ENCODE data around the gene SSNA1.

SSNA1 gene

GRCh38 chr9:137156567-137157375 is 31.7 kb upstream of the SSNA1 start:
- DNase-seq: no peak

DNA sequence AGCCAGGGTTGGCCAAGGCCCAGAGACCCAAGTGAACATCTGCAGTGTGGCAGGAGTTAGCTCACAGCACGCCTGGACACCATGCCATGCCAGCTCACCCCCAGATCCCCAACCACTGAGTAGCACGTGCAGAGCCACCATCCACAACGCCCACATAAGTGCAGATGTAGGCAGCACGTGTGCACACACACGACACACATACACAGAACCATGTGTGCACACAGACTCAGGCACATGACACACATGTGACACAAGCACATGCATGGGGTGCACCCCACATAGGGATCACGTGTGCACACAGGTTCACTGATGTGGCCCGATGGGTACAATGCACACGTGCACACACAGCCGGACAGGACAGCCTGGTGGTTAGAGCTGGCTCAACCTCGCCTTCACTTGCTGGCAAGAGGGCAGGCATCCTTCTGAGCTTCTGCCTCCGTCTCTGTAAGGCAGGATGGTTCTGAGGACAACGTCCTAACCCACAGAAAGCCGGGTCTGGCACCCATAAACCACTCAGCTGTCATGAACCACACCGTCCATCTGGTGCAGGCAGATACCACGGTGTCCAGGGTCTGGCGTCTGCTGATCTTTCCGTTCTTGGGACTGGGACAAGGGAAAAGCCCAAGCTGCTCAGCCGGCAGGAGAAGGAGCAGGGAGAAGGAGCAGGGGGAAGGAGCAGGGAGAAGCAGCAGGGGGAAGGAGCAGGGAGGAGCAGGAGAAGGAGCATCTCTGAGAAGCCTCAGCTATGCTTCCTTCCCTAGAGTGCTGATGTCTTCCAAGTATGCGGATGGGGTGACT is 30.7 kb upstream of the SSNA1 start:
- no peak for DNase-seq

GRCh38 chr9:137158625-137159024 is 29.9 kb upstream of the SSNA1 start:
- DNase-seq: peak; percentile 11

GRCh38 chr9:137159105-137160053 is 29.1 kb upstream of the SSNA1 start:
- DNase-seq: no peak

- no peak for DNase-seq
Observed at GRCh38 chr9:137160054-137160425, 28.4 kb upstream of the SSNA1 start.

- peak; percentile 32 for DNase-seq
Observed at GRCh38 chr9:137160716-137161557, 27.5 kb upstream of the SSNA1 start.

DNA sequence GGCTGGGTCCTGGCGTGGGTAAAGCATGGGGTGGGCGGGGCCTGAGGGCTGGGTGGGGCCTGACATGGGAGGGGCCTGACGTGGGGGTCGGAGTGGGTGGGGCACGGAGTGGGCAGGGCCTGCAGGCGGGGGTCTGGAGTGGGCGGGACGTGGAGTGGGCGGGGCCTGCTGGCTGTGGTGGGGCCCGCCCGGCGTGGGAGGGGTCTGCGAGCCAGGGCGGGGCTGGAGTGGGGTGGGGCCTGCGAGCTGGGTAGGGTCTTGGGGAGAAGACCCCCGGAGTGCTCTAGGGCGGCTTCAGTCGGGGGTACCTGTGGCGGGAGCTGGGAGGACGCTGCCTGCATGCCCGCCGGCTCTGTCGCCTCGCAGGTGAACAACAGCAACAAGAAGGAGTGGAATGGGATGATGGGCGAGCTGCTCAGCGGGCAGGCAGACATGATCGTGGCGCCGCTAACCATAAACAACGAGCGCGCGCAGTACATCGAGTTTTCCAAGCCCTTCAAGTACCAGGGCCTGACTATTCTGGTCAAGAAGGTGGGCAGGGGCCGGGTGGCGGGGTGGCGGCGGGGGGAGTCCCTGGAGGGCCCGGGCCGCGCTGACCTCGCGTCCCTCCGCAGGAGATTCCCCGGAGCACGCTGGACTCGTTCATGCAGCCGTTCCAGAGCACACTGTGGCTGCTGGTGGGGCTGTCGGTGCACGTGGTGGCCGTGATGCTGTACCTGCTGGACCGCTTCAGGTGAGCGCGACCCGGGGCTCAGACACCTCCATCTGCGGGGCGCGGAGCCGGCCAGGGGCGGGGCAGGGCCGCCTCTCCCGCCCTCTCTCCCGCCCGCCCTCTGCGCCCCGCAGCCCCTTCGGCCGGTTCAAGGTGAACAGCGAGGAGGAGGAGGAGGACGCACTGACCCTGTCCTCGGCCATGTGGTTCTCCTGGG is 26.7 kb upstream of the SSNA1 start:
- DNase-seq: no peak

GRCh38 chr9:137162505-137163364 is 25.7 kb upstream of the SSNA1 start:
- no peak for DNase-seq

DNA sequence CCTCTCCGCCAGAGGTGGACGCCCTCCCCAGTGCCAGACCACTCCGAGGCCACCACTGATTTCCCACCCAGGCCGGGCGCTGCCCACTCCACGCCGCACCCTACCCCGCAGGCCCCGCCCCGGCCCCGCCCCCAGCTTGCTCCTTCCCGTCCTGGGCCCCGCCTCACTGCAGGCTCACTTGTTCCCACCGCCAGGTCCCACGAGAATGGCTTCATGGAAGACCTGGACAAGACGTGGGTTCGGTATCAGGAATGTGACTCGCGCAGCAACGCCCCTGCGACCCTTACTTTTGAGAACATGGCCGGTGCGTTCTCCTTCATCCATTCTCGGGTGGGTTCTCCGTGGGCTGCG is 25.1 kb upstream of the SSNA1 start:
- no peak for DNase-seq

- no peak for DNase-seq
Observed at GRCh38 chr9:137163805-137164204, 24.7 kb upstream of the SSNA1 start.

DNA sequence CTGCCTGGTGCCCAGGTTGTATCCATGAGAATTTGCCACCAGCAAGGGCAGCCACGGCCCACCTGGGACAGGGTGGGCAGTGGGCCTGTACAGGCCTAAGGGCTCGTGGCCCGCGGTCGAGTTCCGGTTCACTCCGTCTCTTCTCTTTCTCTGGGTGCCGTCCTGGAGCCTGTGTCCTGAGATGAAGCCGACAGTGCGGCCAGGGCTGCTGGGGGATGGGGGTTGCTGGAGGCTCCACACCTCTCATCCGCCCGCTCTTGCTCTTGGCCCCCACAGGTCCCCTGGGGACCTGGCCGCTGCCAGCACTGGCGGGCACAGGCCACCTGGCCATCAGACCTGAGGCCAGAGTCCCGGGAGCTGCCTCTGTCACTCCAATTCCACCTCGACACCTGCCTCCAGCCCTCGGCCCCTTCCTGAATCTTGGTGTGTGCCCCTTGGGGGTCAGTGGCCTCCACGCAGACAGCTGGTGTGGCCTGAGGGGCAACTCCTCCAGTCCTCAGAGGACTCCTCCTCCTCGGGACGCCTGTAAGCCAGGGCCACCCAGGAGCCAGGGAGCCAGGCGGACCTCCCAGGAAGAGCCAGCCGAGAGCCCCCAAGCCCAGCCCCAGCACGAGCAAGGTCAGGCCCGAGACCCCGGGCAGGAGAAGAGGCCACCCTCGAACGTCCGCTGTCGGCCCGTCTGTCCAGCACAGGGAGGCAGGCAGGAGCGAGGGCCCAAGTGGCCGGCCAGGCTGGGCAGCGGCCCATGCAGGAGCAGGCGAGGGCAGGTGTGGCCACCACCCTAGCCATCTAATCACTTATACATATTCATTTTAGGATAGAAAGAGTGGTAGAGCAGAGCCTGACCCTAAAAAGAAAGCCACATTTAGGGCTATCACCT is 23.9 kb upstream of the SSNA1 start:
- DNase-seq: no peak

- no peak for DNase-seq
Observed at GRCh38 chr9:137165250-137165836, 23.1 kb upstream of the SSNA1 start.

DNA sequence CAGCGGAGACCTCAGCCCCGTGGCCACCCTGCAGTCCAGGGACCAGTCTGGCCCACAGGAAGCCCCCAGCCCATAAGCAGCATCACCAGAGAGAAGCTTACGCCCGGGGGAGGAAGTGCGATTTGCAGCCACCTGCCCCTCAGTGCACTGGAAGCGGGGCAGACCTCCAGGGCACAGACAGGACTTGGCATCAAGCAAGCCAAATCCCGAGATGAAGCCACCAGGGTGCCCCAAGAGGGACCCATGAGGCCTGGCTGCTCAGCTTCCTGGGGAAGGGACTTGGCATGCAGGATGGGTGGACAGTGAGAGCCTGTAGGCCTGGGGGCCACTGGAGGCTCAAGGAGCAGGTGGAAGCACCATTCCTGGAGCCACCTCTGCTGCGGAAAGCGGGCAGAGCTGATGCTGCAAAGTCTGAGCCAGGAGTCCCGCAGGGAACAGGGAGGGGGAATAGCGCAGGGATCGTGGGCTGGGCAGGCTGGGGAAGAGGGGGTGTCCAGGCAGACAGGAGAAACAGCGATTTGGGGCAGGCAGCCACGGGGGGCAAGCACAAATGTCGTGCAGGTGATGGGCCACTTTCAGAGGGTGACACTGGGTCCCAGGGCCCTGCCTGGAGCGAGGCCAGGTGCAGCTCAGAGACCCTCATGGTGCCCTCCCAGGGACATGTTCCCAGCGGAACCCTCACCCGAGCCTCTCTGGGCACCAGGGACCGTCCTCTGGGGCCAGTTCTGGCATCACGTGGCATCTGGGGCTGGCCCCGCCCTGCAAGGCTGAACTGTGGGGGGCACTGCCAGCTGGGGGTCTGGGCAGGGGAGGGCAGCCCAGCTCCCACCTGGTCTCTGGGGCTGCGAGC is 21.9 kb upstream of the SSNA1 start:
- no peak for DNase-seq

DNA sequence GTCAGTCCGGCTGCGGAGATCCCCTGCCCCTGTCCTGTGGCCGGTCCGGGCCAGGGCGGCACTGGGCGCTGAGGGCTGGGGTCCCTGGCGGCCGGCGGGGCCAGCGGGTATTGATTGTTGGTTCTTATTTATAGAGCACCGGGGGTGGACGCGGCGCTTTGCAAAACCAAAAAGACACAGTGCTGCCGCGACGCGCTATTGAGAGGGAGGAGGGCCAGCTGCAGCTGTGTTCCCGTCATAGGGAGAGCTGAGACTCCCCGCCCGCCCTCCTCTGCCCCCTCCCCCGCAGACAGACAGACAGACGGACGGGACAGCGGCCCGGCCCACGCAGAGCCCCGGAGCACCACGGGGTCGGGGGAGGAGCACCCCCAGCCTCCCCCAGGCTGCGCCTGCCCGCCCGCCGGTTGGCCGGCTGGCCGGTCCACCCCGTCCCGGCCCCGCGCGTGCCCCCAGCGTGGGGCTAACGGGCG is 21.2 kb upstream of the SSNA1 start:
- no peak for DNase-seq

DNA sequence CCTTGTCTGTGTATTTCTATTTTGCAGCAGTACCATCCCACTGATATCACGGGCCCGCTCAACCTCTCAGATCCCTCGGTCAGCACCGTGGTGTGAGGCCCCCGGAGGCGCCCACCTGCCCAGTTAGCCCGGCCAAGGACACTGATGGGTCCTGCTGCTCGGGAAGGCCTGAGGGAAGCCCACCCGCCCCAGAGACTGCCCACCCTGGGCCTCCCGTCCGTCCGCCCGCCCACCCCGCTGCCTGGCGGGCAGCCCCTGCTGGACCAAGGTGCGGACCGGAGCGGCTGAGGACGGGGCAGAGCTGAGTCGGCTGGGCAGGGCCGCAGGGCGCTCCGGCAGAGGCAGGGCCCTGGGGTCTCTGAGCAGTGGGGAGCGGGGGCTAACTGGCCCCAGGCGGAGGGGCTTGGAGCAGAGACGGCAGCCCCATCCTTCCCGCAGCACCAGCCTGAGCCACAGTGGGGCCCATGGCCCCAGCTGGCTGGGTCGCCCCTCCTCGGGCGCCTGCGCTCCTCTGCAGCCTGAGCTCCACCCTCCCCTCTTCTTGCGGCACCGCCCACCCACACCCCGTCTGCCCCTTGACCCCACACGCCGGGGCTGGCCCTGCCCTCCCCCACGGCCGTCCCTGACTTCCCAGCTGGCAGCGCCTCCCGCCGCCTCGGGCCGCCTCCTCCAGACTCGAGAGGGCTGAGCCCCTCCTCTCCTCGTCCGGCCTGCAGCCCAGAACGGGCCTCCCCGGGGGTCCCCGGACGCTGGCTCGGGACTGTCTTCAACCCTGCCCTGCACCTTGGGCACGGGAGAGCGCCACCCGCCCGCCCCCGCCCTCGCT is 20.5 kb upstream of the SSNA1 start:
- DNase-seq: peak; percentile 9

DNA sequence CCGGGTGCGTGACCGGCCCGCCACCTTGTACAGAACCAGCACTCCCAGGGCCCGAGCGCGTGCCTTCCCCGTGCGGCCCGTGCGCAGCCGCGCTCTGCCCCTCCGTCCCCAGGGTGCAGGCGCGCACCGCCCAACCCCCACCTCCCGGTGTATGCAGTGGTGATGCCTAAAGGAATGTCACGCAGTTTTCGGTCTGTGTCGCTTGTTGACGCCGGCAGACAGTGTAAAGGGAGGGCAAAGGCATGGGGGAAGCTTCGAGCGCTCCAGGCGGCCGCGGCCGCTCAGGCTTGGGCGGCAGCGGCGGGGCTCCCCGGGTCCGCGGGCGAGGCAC is 19.9 kb upstream of the SSNA1 start:
- DNase-seq: no peak

Data from NCI-H510A treated with DMSO at 0.1 percent for 48 hours (cell line).